ENCODE measurements around the gene BRMS1L. TPM values are rescaled to one million over a fixed set of nuclear protein-coding genes. Genes with fewer than 3 reads are reported as not detected.
A peak's percentile ranks its signal among the peaks of the same experiment; 100 is the strongest.

The BRMS1L gene
- total and polyA plus RNA-seq, 2 donors (not counting 3 experiments of a cell fraction or from before 2014, with no cell fraction given) = 4.0 to 7.7 TPM

- dilution Hi-C loops (cut with MboI; ENCODE audit: extremely low pct_ligation_motif_present, low sequenced_read_pairs) (no loop called here), intact Hi-C loops (cut with micrococcal nuclease) (no loop called here)
- H3K27me3 ChIP-seq (ENCODE audit: control insufficient read depth in 2 of 2, insufficient read depth in 2 of 2, low read length in 2 of 2) = no peaks in the 10 kb centered on the region
- H3K4me1 ChIP-seq (ENCODE audit: control insufficient read depth, extremely low read depth, insufficient read depth, low read length) = no peaks in the 10 kb centered on the region
- H3K36me3 ChIP-seq (ENCODE audit: control insufficient read depth in 2 of 2, extremely low read depth in 1 of 2, insufficient read depth in 2 of 2, low read length in 2 of 2) = peaks cover 0 to 3% of the 10 kb centered on the region in 2 experiments
- H3K79me2 ChIP-seq (ENCODE audit: control insufficient read depth, insufficient read depth, low read length) = no peaks in the 10 kb centered on the region
- no TSS peak for BruUV-seq (replicated peaks)
- ChIA-PET CTCF (interaction anchor here (0.6 kb wide), 1 partner anchor 806 kb away, joined by 3 read pairs; no protein-coding TSS in a partner anchor), POLR2A (no interaction called here)
- H3K9me3 ChIP-seq (replicated peaks; ENCODE audit: control insufficient read depth, insufficient read depth, low read length) = no peaks in the 10 kb centered on the region
- peak; percentile 50 for DNase-seq (ENCODE audit: low read depth, low spot score)
- no peak overlapping the region for H3K27ac ChIP-seq (ENCODE audit: insufficient read depth, low read depth, low read length)
- H3K4me3 ChIP-seq (replicated peaks in 1 of 3; ENCODE audit: insufficient read depth in 1 of 3, low read depth in 1 of 3, low read length in 3 of 3) = no peak overlapping the region
- FAIRE-seq = no peak
- no peak overlapping the region for H3K4me2 ChIP-seq (ENCODE audit: insufficient read depth, low read length)
- H2AFZ ChIP-seq (ENCODE audit: low read depth, low read length) = no peak overlapping the region
- H3K9me1 ChIP-seq (replicated peaks; ENCODE audit: control insufficient read depth, extremely low read depth, insufficient read depth, low read length) = no peaks in the 10 kb centered on the region
- no peaks in the 10 kb centered on the region for H4K20me1 ChIP-seq (replicated peaks; ENCODE audit: control insufficient read depth, extremely low read depth, insufficient read depth, low read length)
- no peak overlapping the region for H3K9ac ChIP-seq (replicated peaks; ENCODE audit: extremely low read depth, insufficient read depth, low read length)
- TF ChIP-seq MYC (IDR thresholded peaks at IDR 0.05; ENCODE audit: low read depth, low read length) = no peak
These were observed 41.1 kb downstream of the BRMS1L start for GRCh38 chr14:35867280-35867629.

- ChIA-PET CTCF (no interaction called here), POLR2A (no interaction called here)
- dilution Hi-C loops (cut with MboI; ENCODE audit: extremely low pct_ligation_motif_present, low sequenced_read_pairs) = no loop called here
- Histone ChIP-seq H3K27ac (ENCODE audit: insufficient read depth, low read depth, low read length) (no peak overlapping the region), H3K9ac (replicated peaks; ENCODE audit: extremely low read depth, insufficient read depth, low read length) (no peak overlapping the region), H3K27me3 (ENCODE audit: control insufficient read depth in 2 of 2, insufficient read depth in 2 of 2, low read length in 2 of 2) (no peaks in the 10 kb centered on the region), H3K9me1 (replicated peaks; ENCODE audit: control insufficient read depth, extremely low read depth, insufficient read depth, low read length) (no peaks in the 10 kb centered on the region), H3K4me3 (replicated peaks in 1 of 3; ENCODE audit: insufficient read depth in 1 of 3, low read depth in 1 of 3, low read length in 3 of 3) (no peak overlapping the region), H2AFZ (ENCODE audit: low read depth, low read length) (no peak overlapping the region), H4K20me1 (replicated peaks; ENCODE audit: control insufficient read depth, extremely low read depth, insufficient read depth, low read length) (no peaks in the 10 kb centered on the region), H3K4me1 (ENCODE audit: control insufficient read depth, extremely low read depth, insufficient read depth, low read length) (peaks cover 13% of the 10 kb centered on the region), H3K79me2 (ENCODE audit: control insufficient read depth, insufficient read depth, low read length) (no peaks in the 10 kb centered on the region), H3K36me3 (ENCODE audit: control insufficient read depth in 2 of 2, extremely low read depth in 1 of 2, insufficient read depth in 2 of 2, low read length in 2 of 2) (no peaks in the 10 kb centered on the region), H3K9me3 (replicated peaks; ENCODE audit: control insufficient read depth, insufficient read depth, low read length) (no peaks in the 10 kb centered on the region), H3K4me2 (ENCODE audit: insufficient read depth, low read length) (no peak overlapping the region)
- DNase-seq (ENCODE audit: low read depth, low spot score) (no peak), FAIRE-seq (no peak)
- intact Hi-C loops (cut with micrococcal nuclease) = loop anchor here (5.0 kb wide), 1 partner anchor 48 kb away; the partner anchor contains the start of gene BRMS1L
- TF ChIP-seq MYC (IDR thresholded peaks at IDR 0.05; ENCODE audit: low read depth, low read length) (no peak), POLR2AphosphoS5 (IDR thresholded peaks at IDR 0.05; ENCODE audit: insufficient read depth, low read depth, low read length) (no peak), EZH2 (IDR thresholded peaks at IDR 0.05; ENCODE audit: borderline replicate concordance, low read depth, low read length, severe bottlenecking) (no peak), POLR2A (IDR thresholded peaks at IDR 0.05; ENCODE audit: low read depth, low read length) (no peak)
- no TSS peak for BruUV-seq (replicated peaks)
These were observed 49.2 kb downstream of the BRMS1L start for GRCh38 chr14:35875296-35875695.

All from endothelial cell of umbilical vein (primary cell).